HepG2 (cell line): Measurements from ENCODE around the gene AP5Z1. TPM values are rescaled to one million over a fixed set of nuclear protein-coding genes. Genes with fewer than 3 reads are reported as not detected.

Experiments
- CREB1 ChIP-seq, 2 experiments: fragments of 450-650 bp in 1 of 2; IDR thresholded peaks; 2 replicates each; pipeline ENCODE4 v1.6.1; 2016 to 2017; ENCODE audit warnings: control low read depth in 1 of 2, mild to moderate bottlenecking in 1 of 2, missing compliant biosample characterization in 1 of 2, missing genetic modification characterization in 1 of 2
- HDAC2 ChIP-seq: sonication (generic); formaldehyde crosslinking; IDR thresholded peaks from 2 replicates; pipeline ENCODE4 v1.4.0; 2020; ENCODE audit warnings: missing genetic modification reagents
- IKZF5 ChIP-seq: IDR thresholded peaks from 2 replicates; pipeline ENCODE4 v1.6.1; 2018; ENCODE audit warnings: missing genetic modification reagents, mild to moderate bottlenecking, missing compliant biosample characterization
- MXD1 ChIP-seq: sonication (generic); formaldehyde crosslinking; IDR thresholded peaks from 2 replicates; pipeline ENCODE4 v1.4.0; 2020; ENCODE audit warnings: mild to moderate bottlenecking, missing genetic modification reagents
- NCOA2 ChIP-seq: sonication (generic); formaldehyde crosslinking; IDR thresholded peaks from 2 replicates; pipeline ENCODE4 v1.8.0; 2022; ENCODE audit warnings: inconsistent platforms
- NCOR1 ChIP-seq: fragments of 200-600 bp; sonication (generic); IDR thresholded peaks from 2 replicates; pipeline ENCODE4 v1.7.0; 2017; ENCODE audit warnings: antibody characterized with exemption, low read length, borderline replicate concordance
- PITX1 ChIP-seq: sonication (generic); formaldehyde crosslinking; IDR thresholded peaks from 2 replicates; pipeline ENCODE4 v1.5.1; 2020; ENCODE audit warnings: mild to moderate bottlenecking, missing genetic modification reagents
- THRA ChIP-seq: sonication (generic); formaldehyde crosslinking; IDR thresholded peaks from 2 replicates; pipeline ENCODE4 v1.4.0; 2020; ENCODE audit warnings: missing genetic modification reagents, borderline replicate concordance
- ZBTB7B ChIP-seq: sonication (generic); formaldehyde crosslinking; IDR thresholded peaks from 2 replicates; pipeline ENCODE4 v1.4.0; 2020; ENCODE audit warnings: missing genetic modification reagents
- ZMYM2 ChIP-seq: sonication (generic); formaldehyde crosslinking; IDR thresholded peaks from 2 replicates; pipeline ENCODE4 v1.8.0; 2022; ENCODE audit warnings: mild to moderate bottlenecking, missing genetic modification reagents
- ZNF282 ChIP-seq: fragments of 450-650 bp; IDR thresholded peaks from 2 replicates; pipeline ENCODE4 v1.6.1; 2018; ENCODE audit not compliant: partially characterized antibody
- ZNF543 ChIP-seq: sonication (generic); formaldehyde crosslinking; IDR thresholded peaks from 2 replicates; pipeline ENCODE4 v1.4.0; 2020; ENCODE audit warnings: mild to moderate bottlenecking, missing genetic modification reagents
- ZNF557 ChIP-seq: sonication (generic); formaldehyde crosslinking; IDR thresholded peaks from 2 replicates; pipeline ENCODE4 v1.4.0; 2020; ENCODE audit warnings: missing genetic modification reagents
- ZNF639 ChIP-seq: conservative IDR thresholded peaks from 2 replicates; pipeline ENCODE4 v1.6.1; 2018; ENCODE audit warnings: missing genetic modification reagents
- ZNF678 ChIP-seq: sonication (generic); formaldehyde crosslinking; IDR thresholded peaks from 2 replicates; pipeline ENCODE4 v1.4.0; 2020; ENCODE audit warnings: mild to moderate bottlenecking, missing genetic modification reagents
- ZNF891 ChIP-seq: sonication (generic); formaldehyde crosslinking; IDR thresholded peaks from 2 replicates; pipeline ENCODE4 v1.5.0; 2020; ENCODE audit warnings: mild to moderate bottlenecking, missing genetic modification reagents
- ZSCAN21 ChIP-seq: sonication (generic); formaldehyde crosslinking; IDR thresholded peaks from 2 replicates; pipeline ENCODE4 v1.8.0; 2022; ENCODE audit warnings: mild to moderate bottlenecking, missing genetic modification reagents, moderate library complexity, borderline replicate concordance
- polyA plus RNA-seq, 8 experiments: library from polyadenylated mRNA; depleted of rRNA in 3 of 8; stranded (reverse) in 7 of 8; unstranded in 1 of 8; fragments of >200 nt; fragmentation: Illumina TruSeq in 4 of 8; extraction: Trizol in 4 of 8; gene quantifications; 2 replicates each; pipeline versions ENCODE4 v1.2.1 to v1.2.3, GENCODE V29; 2011 to 2016; ENCODE audit warnings: low read depth in 4 of 8, missing spikeins in 1 of 8, mixed read lengths in 1 of 8; ENCODE audit not compliant: insufficient read depth in 1 of 8
- total RNA-seq, 5 experiments: library from RNA; depleted of rRNA; stranded (reverse); fragments of >200 nt; fragmentation: Illumina TruSeq; extraction: Trizol; gene quantifications; 2 replicates each; pipeline ENCODE4 v1.2.3, GENCODE V29; 2016; ENCODE audit warnings: low read depth in 1 of 5
- TF ChIP-seq, protein P1 (sequence below): sonication (generic); formaldehyde crosslinking; IDR thresholded peaks from 2 replicates; pipeline ENCODE4 v1.9.0; 2022; ENCODE audit warnings: missing genetic modification reagents, mild to moderate bottlenecking, borderline replicate concordance
- TF ChIP-seq, protein P2 (sequence below): sonication (generic); formaldehyde crosslinking; IDR thresholded peaks from 2 replicates; pipeline ENCODE4 v1.4.0; 2020; ENCODE audit warnings: missing genetic modification reagents, borderline replicate concordance

Gene AP5Z1
- total and polyA plus RNA-seq, 2 of the 13 experiments (the other 11 are each of a cell fraction or from before 2014, with no cell fraction given) = 9.3 to 15.1 TPM

DNA sequence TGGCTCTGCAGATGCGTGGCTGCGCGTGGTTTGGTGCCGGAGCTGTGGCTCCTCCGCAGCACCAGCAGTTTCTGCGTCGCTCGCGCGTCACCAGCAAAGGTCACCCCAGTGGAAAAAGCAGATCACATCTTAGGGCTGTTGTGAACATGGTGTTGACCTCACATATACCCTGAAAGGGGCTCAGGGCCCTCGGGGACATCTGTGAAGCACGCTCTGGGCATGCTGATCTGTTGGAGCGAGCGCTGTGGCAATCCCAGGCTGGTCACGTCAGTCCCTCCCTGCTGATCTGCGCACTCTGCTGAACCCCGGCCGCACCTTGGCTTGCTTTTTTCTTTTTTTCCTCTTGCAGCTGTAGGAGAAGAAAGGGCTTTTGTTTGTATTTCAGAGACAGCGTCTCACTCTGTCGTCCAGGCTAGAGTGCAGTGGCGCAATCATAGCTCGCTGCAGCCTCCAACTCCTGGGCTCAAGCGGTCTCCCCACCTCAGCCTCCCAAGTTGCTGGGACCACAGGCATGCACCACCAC lies 33.3 kb upstream of the AP5Z1 start (continued):
- TF ChIP-seq CREB1 (IDR thresholded peaks at IDR 0.05) = no peak
- TF ChIP-seq CREB1 (CRISPR knock-in tag; IDR thresholded peaks at IDR 0.05) = 0 out of 2 replicates have a peak, but pooled peaks have one; percentile 48
- peak; percentile 30; the same call in 1 of the 2 replicates for TF ChIP-seq ZNF891 (CRISPR knock-in tag)
- TF ChIP-seq ZSCAN21 = peak; percentile 90
- no peak for TF ChIP-seq ZNF678 (CRISPR knock-in tag)
- peak; percentile 84; the same call in 1 of the 2 replicates for TF ChIP-seq ZNF543 (CRISPR knock-in tag)
- TF ChIP-seq, protein P1, sequence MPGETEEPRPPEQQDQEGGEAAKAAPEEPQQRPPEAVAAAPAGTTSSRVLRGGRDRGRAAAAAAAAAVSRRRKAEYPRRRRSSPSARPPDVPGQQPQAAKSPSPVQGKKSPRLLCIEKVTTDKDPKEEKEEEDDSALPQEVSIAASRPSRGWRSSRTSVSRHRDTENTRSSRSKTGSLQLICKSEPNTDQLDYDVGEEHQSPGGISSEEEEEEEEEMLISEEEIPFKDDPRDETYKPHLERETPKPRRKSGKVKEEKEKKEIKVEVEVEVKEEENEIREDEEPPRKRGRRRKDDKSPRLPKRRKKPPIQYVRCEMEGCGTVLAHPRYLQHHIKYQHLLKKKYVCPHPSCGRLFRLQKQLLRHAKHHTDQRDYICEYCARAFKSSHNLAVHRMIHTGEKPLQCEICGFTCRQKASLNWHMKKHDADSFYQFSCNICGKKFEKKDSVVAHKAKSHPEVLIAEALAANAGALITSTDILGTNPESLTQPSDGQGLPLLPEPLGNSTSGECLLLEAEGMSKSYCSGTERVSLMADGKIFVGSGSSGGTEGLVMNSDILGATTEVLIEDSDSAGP (CRISPR knock-in tag) = peak; percentile 57; the same call in 1 of the 2 replicates
- peak; percentile 66; the same call in 1 of the 2 replicates for TF ChIP-seq MXD1 (CRISPR knock-in tag)
- TF ChIP-seq ZNF557 (CRISPR knock-in tag) = no peak
- TF ChIP-seq, protein P2, sequence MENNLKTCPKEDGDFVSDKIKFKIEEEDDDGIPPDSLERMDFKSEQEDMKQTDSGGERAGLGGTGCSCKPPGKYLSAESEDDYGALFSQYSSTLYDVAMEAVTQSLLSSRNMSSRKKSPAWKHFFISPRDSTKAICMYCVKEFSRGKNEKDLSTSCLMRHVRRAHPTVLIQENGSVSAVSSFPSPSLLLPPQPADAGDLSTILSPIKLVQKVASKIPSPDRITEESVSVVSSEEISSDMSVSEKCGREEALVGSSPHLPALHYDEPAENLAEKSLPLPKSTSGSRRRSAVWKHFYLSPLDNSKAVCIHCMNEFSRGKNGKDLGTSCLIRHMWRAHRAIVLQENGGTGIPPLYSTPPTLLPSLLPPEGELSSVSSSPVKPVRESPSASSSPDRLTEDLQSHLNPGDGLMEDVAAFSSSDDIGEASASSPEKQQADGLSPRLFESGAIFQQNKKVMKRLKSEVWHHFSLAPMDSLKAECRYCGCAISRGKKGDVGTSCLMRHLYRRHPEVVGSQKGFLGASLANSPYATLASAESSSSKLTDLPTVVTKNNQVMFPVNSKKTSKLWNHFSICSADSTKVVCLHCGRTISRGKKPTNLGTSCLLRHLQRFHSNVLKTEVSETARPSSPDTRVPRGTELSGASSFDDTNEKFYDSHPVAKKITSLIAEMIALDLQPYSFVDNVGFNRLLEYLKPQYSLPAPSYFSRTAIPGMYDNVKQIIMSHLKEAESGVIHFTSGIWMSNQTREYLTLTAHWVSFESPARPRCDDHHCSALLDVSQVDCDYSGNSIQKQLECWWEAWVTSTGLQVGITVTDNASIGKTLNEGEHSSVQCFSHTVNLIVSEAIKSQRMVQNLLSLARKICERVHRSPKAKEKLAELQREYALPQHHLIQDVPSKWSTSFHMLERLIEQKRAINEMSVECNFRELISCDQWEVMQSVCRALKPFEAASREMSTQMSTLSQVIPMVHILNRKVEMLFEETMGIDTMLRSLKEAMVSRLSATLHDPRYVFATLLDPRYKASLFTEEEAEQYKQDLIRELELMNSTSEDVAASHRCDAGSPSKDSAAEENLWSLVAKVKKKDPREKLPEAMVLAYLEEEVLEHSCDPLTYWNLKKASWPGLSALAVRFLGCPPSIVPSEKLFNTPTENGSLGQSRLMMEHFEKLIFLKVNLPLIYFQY (CRISPR knock-in tag) = peak; percentile 50; the same call in 1 of the 2 replicates
- TF ChIP-seq THRA (CRISPR knock-in tag) = peak; percentile 62; the same call in 1 of the 2 replicates
- TF ChIP-seq NCOA2 (CRISPR knock-in tag) = peak; percentile 68
- no peak for TF ChIP-seq ZNF282
- peak; percentile 82 for TF ChIP-seq HDAC2 (CRISPR knock-in tag)
- TF ChIP-seq PITX1 (CRISPR knock-in tag) = peak; percentile 52; the same call in 1 of the 2 replicates
- peak; percentile 76; the same call in 1 of the 2 replicates for TF ChIP-seq ZMYM2 (CRISPR knock-in tag)
- 0 out of 2 replicates have a peak, but pooled peaks have one; percentile 41 for TF ChIP-seq ZNF639 (CRISPR knock-in tag)
- TF ChIP-seq ZBTB7B (CRISPR knock-in tag) = 0 out of 2 replicates have a peak, but pooled peaks have one; percentile 33
- TF ChIP-seq NCOR1 = peak; percentile 87; the same call in 1 of the 2 replicates
- peak; percentile 65; the same call in 1 of the 2 replicates for TF ChIP-seq IKZF5 (CRISPR knock-in tag)
